HG03439 (cell line): ENCODE measurements around the gene GPR148.
A peak's percentile ranks its signal among the peaks of the same experiment; 100 is the strongest.
"Not testable (repeated sequence)": the region's sequence is repeated elsewhere in the genome, so short reads cannot be mapped to it uniquely, and the experiment has no call there.

ENCODE experiments used
- ATAC-seq: cut with Tn5 transposase; IDR thresholded peaks from one replicate; pipeline ENCODE4 v1.9.1; 2021; ENCODE audit warnings: mild to moderate bottlenecking, moderate library complexity; ENCODE audit not compliant: unreplicated experiment

The GPR148 gene, protein sequence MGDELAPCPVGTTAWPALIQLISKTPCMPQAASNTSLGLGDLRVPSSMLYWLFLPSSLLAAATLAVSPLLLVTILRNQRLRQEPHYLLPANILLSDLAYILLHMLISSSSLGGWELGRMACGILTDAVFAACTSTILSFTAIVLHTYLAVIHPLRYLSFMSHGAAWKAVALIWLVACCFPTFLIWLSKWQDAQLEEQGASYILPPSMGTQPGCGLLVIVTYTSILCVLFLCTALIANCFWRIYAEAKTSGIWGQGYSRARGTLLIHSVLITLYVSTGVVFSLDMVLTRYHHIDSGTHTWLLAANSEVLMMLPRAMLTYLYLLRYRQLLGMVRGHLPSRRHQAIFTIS

DNA sequence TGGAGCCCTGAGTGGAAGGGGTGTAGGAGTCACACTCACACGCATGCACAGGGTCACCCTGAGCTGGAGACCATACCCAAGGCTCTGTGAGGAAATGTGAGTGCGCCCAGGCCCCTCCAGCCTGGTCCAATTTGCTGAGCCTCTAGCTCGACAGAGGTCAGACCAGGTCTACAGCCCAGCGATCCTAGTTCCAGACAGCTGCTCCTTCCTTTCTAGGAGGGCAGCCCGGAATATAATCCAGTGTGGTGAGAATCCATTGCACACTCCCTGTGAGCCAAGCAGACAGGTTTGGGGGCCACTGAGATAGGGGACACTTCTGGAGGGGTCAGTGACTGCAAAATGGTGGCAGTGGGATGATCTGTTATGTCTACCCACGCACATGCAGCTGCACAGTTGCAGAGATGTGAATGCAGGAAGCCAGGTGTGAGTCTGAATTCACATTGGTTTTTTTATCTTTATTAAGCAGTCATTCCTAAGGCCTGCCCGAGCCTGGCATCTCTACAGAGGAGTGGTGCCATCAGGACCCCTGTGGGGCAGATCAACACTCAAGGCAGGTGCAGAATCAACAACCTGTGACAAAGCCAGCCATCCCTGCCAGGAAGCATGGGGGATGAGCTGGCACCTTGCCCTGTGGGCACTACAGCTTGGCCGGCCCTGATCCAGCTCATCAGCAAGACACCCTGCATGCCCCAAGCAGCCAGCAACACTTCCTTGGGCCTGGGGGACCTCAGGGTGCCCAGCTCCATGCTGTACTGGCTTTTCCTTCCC lies at the start of gene GPR148:
TSS of gene GPR148 (plus strand) at position 522 of the 768 bp plus-strand sequence. CDS start at position 604, 82 bp downstream.
- no peak for ATAC-seq

DNA sequence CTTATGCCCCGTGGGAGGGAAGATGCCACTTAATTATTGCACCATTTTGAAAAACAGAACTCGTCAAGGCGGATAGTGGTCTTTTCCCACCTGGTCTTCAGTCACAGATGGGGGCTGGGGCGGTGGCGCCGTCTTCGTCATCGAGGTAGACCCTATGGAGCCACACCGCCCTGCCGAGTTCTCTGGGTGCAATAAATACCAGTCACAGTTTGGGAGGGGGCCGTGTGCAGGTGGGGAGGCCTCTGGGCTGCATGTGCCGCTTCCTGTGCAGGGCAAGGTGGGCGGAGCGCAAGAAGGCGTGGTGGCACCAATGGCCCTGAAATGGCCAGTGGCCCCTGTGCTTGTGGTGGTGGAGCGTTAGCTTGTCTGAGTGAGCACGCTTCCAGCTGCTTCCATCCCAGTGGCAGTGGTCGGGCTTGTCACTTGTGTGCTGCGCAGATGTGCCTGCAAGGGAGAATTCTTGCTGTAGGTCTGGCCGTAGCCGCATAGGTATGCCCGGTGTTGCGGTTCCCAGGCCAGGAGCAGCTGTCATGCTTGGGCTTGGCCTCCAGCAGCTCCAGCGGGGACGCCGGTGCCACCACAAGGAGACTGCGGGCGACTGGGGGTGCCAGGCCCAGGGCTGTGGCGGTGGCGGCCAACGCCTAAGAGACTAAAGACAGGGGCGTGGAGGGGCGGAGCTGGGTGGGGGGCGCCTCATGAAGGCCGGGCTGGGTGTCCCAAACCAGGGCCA lies 36.7 kb upstream of the GPR148 start:
- ATAC-seq: not testable (repeated sequence)

DNA sequence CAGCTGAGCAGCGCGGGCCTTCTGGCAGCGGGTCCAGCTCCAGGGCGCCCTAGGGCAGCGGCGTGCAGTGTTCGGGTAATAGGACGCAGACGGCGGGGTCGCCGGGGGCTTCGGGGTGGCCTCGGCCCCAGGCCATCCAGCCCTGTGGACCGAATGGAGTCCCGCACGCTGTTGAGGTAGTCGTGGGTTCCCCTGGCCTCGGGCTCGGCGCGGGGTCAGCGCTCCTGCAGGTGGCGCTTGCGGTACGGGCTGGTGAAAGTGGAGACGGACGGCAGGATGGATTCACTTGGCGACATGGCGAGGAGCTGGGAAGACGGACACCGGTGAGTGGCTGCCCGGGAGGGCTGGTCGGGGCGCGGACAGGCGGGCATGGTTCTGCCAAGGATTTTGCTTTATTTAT lies 35.4 kb upstream of the GPR148 start:
- ATAC-seq: not testable (repeated sequence)

DNA sequence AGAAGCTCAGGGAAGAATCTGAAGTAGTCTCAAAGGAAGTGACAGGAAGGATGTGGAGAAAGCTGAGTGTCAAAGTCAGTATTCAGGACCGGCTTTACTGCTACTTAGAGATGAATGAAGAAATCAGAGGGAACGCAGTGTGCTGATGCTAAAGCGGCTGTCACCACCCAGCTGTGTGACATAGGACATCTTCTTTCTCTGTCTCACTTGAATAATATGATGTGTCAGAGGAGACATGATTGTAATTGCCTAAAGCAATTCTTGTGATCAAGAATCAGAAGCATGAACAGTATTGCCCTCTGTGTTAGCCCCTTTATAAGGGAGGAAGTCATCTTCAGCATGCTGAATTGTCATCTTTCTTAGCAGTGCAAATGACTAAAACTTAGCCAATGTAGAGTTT lies 25.6 kb upstream of the GPR148 start:
- ATAC-seq: not testable (repeated sequence)

DNA sequence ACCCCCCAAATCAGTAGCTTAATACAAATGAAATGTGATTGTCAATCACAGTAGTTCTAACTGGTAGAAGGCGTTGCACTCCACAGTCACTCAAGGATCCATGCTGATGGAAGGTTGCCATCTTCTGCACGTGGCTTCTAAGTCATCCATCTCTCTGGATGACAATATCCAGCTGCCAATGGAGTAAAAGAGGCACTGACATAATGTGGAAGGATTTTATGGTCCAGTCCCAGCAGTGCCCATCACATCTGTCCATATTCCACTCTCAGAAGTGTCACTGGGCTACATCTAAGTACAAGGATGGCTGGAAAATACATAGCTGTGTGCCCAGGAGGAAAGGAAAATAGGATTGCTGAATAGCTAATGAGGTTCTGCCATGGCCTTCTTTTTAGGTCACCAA lies 14.1 kb upstream of the GPR148 start:
- ATAC-seq: not testable (repeated sequence)

DNA sequence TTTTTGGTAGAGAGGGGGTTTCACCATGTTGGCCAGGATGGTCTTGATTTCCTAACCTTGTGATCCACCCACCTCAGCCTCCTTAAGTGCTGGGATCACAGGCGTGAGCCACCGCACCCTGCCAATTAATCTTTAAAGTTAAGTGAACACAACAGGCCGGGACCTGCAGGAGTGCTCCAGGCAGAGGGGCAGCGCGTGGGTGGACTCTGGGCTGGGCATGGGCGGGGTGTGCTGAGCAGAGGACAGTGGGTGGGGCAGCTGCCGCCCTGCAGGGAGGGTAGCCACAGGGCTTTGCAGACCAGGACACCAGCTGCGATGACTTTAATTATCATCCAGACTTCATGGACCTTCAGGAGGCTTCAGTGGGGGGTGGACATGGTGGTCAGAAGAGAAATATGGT lies 8.8 kb upstream of the GPR148 start:
- ATAC-seq: no peak

DNA sequence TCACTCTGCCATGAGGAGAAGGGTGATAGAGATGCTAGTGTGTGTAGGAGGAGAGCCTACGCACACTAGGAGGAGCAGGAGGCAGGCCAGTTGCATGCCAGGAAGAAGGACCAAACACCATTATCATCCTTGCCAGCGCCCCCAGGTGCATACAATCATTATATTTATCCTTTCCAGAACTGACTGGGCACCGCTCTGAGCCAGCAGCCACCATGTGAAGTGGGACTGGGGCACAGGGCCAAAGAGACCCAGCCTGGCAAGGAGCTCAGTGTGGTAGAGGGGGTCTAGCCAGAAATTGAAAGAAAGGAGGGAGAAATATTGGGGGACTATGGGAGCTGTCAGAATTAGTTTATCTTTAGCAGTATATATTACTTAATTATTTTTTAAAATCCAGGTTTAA lies 8.3 kb upstream of the GPR148 start:
- ATAC-seq: no peak

DNA sequence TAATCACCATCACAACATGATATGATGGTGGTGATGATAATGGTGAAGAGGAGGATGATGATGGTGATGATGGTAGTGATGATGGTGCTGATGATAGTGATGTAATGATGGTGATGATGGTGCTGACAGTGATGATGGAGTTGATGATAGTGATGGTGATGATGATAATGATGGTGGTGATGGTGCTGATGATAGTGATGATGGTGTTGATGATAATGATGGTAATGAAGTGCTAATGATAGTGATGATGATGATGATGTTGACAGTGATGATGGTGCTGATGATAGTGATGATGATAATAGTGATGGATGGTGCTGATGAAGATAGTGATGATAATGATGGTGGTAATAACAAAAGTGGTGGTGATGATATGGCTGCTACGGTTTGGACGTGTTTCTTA lies 4.4 kb upstream of the GPR148 start:
- ATAC-seq: no peak

DNA sequence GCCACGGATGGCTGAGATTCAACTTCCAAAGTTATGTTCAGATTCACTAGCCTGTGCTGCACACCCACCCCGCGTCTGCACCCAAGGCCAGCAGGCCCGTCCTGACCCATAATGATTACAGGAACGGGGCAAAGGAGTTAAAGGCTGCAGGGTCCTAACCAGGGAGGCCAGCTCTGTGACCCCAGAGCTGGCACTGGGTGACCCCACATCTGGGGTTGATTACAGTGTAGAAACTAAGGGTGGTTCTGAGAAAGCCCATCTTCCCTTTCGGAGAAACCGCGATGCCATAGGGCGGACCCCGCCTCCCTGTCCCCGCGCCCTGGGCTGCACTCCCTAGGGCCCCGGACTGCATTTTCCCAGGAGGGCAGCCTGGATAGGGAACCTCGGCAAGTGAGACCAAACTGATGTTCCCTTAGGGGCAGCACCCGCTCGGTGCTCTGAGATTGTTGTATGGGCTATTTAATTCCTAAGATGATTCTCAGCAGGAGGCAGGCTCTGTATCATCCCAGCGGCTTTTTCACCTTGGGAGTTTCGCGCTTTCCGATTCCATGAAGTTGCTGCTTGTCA lies 2.2 kb upstream of the GPR148 start:
- no peak for ATAC-seq

DNA sequence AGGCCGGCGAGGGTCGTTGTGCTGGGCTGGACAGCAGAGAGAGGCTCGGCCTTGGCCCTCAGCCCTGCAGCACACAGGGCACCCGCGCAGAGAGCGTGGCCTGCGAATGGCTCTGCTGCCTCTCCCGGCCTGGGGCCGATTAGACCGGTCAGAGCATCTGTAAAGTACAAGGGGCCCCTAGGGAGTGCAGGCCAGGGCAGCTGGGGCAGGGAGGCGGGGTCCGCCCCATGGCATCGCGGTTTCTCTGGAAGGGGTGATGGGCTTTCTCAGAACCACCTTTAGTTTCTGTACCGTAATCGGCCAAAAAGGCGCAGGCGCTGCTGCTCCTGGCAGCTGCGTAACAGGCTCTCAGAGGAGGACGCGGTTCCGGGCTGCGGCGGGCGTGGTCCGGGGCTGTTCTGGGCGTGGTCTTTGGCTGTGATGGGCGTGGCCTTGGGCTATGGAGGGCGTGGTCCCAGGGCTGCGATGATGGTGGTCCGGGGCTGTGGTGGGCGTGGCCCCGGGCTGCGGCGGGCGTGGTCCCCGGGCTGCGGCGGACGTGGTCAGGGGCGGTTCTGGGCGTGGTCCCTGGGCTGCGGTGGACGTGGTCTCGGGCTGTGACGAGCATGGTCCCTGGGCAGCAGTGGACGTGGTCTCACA lies 1.5 kb upstream of the GPR148 start:
- ATAC-seq: peak; percentile 93

DNA sequence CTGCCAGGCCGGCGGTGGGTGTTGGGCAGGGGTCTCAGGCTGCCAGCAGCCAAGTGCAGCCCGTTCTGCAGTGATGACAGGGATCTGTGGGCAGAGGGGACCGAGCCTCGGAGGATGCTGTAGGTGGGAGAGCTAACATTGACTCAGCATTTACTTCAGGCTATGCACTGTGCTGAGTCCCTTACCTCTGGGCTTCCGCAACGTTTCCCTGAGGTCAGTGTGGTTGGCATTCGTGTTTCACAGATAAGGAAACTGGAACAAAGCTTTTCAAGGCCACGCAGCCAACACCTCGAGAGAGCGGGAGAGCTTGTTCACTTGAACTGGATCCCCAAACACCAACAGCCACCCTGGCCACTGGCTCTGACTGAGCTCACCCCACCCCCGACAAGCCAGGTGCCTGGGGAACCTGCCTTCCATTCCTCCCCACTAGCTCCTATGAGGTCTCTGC lies 839 bp upstream of the GPR148 start:
- ATAC-seq: no peak

DNA sequence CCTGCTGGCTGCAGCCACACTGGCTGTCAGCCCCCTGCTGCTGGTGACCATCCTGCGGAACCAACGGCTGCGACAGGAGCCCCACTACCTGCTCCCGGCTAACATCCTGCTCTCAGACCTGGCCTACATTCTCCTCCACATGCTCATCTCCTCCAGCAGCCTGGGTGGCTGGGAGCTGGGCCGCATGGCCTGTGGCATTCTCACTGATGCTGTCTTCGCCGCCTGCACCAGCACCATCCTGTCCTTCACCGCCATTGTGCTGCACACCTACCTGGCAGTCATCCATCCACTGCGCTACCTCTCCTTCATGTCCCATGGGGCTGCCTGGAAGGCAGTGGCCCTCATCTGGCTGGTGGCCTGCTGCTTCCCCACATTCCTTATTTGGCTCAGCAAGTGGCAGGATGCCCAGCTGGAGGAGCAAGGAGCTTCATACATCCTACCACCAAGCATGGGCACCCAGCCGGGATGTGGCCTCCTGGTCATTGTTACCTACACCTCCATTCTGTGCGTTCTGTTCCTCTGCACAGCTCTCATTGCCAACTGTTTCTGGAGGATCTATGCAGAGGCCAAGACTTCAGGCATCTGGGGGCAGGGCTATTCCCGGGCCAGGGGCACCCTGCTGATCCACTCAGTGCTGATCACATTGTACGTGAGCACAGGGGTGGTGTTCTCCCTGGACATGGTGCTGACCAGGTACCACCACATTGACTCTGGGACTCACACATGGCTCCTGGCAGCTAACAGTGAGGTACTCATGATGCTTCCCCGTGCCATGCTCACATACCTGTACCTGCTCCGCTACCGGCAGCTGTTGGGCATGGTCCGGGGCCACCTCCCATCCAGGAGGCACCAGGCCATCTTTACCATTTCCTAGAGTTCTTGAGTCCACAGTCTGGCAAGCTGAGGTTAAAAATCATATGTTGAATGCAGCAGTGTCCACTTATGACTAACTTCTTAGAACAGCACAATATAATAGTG lies 741 bp downstream of the GPR148 start:
- ATAC-seq: no peak

DNA sequence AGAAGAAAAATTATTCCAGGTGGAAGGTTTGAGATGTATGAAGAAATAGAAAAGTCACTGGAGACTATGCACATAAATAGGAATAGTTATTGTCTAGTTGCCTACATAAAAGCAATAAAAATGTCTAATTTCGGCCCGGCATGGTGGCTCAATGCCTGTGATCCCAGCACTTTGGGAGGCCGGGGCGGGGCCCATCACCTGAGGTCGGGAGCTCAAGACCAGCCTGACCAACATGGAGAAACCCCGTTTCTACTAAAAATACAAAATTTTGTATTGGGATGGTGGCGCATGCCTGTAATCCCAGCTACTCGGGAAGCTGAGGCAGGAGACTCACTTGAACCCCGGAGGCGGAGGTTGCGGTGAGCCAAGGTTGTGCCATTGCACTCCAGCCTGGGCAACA lies 3.4 kb downstream of the GPR148 start:
- not testable (repeated sequence) for ATAC-seq

DNA sequence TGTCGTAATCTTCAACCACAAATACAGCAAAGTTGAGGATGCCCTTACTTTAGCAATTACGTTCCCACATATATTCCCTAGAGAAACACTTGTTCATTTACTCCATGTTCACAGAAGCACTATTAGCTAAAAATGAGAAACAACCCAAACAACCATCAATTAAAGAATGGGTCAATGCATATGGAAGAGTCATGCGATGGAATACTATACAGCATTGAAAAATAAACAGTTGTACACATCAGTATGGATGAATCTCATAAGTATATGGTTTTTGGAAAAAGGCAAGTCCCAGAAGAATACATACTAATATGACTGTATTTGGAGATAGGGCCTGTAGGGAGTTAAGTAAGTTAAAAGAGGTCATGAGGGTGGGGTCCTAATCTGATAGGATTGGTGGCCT lies 6.3 kb downstream of the GPR148 start:
- ATAC-seq: no peak

DNA sequence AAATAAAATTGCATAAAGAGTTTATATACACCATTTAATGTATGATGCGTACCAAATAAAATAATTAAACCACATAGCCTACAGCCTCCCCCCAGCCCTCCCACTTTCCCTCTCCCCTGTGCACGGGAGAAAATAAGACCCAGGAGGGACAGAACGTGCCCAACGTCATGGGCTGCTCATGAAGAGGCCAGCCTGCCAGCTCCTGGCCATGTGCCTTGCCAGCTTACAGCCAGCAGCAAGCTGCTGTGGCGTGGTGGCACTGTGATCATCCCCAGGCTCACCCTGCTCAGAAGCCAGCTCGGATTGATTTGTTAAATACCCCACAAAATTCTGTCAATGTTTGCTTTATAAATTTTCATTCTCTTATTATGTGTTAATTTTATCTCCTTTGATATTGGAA lies 7.6 kb downstream of the GPR148 start:
- ATAC-seq: no peak

DNA sequence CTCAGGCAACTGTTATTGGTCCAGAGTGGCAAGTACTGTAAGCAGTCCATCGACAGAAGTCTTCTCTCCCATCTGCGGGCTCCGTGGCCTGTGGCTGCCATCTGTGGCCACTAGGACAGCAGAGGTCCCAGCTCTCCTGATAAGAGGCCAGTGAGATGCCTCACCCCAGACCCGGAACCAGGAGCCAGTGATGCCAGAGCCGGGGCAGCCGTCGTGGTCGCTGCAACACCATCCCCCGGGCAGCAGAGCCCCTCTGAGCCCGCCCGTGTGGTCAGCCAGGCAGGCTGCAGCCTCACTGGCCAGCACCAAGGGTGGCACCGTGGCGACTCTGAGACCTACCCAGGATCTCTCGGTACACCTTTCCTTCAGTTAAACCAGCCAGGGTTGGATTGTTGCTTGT lies 8.7 kb downstream of the GPR148 start:
- no peak for ATAC-seq

DNA sequence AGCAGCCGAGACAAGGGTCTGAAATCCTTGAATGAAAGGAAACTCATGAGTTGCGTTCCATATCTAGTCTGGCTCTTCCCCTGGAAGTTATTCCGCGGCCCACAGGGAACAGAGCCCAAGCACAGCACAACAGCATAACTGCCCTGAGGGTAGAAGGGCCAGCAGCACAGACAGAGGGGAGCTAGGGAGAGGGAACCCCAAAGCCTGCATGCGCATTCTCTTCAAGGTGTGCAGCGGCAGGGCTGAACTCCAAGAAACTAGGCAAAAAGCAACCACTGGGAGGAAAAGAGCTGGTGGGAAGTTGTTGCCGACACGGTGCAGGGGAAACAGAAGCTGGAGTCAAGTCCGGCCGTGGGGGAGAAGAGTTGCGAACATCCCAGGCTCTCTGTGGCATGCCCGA lies 11.8 kb downstream of the GPR148 start:
- ATAC-seq: no peak

DNA sequence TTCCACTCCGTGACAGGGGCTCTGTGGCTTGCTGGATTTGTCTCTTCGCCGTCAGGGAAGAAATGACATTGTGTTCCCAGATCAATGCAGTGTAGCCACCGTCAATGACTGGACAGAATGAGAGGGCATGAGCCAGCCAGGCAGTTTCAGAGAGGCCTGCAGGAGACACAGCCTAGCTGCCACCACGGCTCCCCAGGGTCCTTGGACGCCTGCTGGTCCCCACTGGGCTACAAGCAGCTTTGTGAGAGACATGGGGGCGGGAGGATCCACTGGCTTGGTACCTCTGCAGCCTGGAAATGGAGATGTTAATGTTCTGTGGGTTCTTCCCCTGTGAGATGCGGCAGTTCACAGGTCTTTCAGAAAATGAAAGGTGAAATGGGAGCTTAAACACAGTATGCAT lies 14.4 kb downstream of the GPR148 start:
- no peak for ATAC-seq

DNA sequence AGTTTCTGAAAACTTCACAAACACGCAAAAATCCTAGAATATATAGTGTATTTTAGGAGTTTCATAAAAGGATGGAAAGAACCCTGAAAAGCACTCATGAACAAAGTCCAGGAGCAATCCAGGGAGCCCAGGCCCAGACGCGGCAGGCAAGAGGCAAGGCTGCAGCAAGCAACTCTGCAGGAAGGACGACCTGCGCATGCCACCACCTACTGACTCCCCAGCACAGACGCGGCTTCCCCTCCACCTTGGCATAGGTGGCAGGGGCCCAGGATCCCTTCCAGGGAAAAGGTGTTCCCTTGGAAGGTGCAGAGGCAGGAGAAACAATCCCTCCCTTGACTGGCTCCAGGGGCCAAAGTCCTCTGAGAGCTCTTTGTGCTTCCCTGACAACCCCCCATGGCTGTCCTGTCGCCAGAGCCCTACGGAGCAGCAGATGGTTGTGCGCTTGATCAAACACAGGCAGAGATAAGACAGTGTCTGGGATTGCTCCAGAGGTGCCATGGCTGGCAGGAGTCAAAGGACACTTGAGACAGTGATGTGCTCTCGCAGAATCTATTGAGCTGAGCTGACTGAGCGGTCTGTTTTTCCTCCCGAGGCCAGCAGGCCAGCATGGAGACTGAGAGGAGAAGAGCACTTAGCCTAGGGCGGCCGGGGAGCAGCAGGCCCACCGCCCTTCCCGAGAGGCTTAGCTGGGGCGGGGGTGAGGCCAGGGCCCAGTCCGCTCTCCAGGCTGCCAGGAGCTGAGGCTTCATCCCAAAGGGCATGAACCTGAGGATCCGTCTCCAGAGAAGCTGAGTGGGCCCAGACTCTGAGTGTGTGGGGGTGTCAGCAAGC lies 15.6 kb downstream of the GPR148 start:
- no peak for ATAC-seq
